ENCODE results near the gene ORM1. TPM values are rescaled to one million over a fixed set of nuclear protein-coding genes. Genes with fewer than 3 reads are reported as not detected.

Gene ORM1
- total RNA-seq, 2 experiments from 2014 or later = not detected

DNA sequence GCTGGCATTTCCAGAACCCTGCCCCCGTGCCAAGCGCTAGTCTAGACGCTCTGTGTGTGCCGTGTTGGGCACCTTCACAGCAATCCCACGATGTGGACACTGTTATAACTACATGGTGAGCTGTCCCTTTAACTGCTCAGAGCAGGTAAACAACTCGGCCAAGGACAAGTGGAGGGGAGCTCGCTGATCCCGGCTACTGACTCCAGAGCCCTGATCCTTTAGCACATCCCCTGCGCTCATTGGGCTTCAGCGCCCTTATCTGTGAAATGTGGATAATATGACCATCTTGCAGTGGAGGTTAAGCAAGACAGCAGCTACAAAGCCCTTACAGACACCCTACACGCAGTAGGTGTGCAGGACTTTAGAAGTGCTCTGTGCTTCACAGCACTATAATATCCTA is 23.2 kb downstream of the ORM1 start:
- no peaks in the 10 kb centered on the region for H4K20me1 ChIP-seq (ENCODE audit: insufficient read depth, low read length)
- no peaks in the 10 kb centered on the region for H3K9me3 ChIP-seq (ENCODE audit: low read length)
- H3K9me2 ChIP-seq (ENCODE audit: insufficient read depth, low read length) = no peaks in the 10 kb centered on the region
- no peak overlapping the region for H3K4me2 ChIP-seq (ENCODE audit: low read length)
- H3K36me3 ChIP-seq (ENCODE audit: insufficient read depth, low read length) = peaks cover 95% of the 10 kb centered on the region
- ChIA-PET CTCF (ENCODE audit: unreplicated experiment) (no interaction called here), POLR2A (no interaction called here)
- peaks cover 25% of the 10 kb centered on the region for H3K4me1 ChIP-seq (ENCODE audit: insufficient read depth, low read length, poor library complexity, severe bottlenecking)
- TF ChIP-seq, protein P1, sequence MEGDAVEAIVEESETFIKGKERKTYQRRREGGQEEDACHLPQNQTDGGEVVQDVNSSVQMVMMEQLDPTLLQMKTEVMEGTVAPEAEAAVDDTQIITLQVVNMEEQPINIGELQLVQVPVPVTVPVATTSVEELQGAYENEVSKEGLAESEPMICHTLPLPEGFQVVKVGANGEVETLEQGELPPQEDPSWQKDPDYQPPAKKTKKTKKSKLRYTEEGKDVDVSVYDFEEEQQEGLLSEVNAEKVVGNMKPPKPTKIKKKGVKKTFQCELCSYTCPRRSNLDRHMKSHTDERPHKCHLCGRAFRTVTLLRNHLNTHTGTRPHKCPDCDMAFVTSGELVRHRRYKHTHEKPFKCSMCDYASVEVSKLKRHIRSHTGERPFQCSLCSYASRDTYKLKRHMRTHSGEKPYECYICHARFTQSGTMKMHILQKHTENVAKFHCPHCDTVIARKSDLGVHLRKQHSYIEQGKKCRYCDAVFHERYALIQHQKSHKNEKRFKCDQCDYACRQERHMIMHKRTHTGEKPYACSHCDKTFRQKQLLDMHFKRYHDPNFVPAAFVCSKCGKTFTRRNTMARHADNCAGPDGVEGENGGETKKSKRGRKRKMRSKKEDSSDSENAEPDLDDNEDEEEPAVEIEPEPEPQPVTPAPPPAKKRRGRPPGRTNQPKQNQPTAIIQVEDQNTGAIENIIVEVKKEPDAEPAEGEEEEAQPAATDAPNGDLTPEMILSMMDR (conservative IDR thresholded peaks at IDR 0.05; ENCODE audit: low read length) = no peak
- TF ChIP-seq EZH2phosphoT487 (IDR thresholded peaks at IDR 0.05; ENCODE audit: borderline replicate concordance, low read depth, low read length) = no peak
- no TSS peak for BruUV-seq (replicated peaks)
- H3K27ac ChIP-seq (ENCODE audit: low read depth, low read length, poor library complexity, severe bottlenecking) = no peak overlapping the region
- H3K79me2 ChIP-seq (ENCODE audit: insufficient read depth, low read depth, low read length) = no peaks in the 10 kb centered on the region
- H3K4me3 ChIP-seq (ENCODE audit: low read depth, low read length, poor library complexity, severe bottlenecking) = no peak overlapping the region
- intact Hi-C loops (cut with micrococcal nuclease; ENCODE audit: unreplicated experiment) = no loop called here
- no peak for DNase-seq (ENCODE audit: low spot score)
- H2AFZ ChIP-seq (ENCODE audit: low read length) = no peak overlapping the region

DNA sequence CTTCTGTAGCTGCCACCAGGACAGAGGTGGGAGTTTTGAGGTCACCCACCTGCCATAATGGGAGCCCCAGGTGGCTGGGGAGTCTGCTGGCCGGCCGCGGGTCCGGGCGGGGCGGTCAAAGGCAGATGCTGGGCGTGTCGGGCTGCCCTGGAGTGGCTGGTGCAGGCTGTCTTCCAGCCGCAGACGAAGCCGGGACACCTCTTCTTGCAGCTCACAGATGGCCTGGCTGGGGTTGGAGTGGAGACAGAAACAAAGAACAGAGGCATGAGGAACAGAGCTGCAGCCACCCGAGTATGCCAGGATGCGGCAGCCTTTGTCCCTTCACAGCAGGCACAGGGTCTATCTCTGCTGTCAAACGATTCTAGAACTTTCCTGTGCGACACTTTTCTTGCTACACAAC is 24.8 kb downstream of the ORM1 start:
- no TSS peak for BruUV-seq (replicated peaks)
- intact Hi-C loops (cut with micrococcal nuclease; ENCODE audit: unreplicated experiment) = no loop called here
- Histone ChIP-seq H3K9me2 (ENCODE audit: insufficient read depth, low read length) (no peaks in the 10 kb centered on the region), H3K4me2 (ENCODE audit: low read length) (no peak overlapping the region), H3K9me3 (ENCODE audit: low read length) (no peaks in the 10 kb centered on the region), H4K20me1 (ENCODE audit: insufficient read depth, low read length) (no peaks in the 10 kb centered on the region), H3K4me1 (ENCODE audit: insufficient read depth, low read length, poor library complexity, severe bottlenecking) (peaks cover 25% of the 10 kb centered on the region), H3K4me3 (ENCODE audit: low read depth, low read length, poor library complexity, severe bottlenecking) (no peak overlapping the region), H3K36me3 (ENCODE audit: insufficient read depth, low read length) (peaks cover 96% of the 10 kb centered on the region), H2AFZ (ENCODE audit: low read length) (no peak overlapping the region), H3K79me2 (ENCODE audit: insufficient read depth, low read depth, low read length) (no peaks in the 10 kb centered on the region), H3K27ac (ENCODE audit: low read depth, low read length, poor library complexity, severe bottlenecking) (no peak overlapping the region)
- TF ChIP-seq, protein P1 (conservative IDR thresholded peaks at IDR 0.05; ENCODE audit: low read length) = no peak
- no peak for TF ChIP-seq EZH2phosphoT487 (IDR thresholded peaks at IDR 0.05; ENCODE audit: borderline replicate concordance, low read depth, low read length)
- no peak for DNase-seq (ENCODE audit: low spot score)
- CTCF ChIA-PET (ENCODE audit: unreplicated experiment) = interaction anchor here (0.6 kb wide), 1 partner anchor 306 kb away, joined by 3 read pairs; no protein-coding TSS in a partner anchor
- POLR2A ChIA-PET = no interaction called here

DNA sequence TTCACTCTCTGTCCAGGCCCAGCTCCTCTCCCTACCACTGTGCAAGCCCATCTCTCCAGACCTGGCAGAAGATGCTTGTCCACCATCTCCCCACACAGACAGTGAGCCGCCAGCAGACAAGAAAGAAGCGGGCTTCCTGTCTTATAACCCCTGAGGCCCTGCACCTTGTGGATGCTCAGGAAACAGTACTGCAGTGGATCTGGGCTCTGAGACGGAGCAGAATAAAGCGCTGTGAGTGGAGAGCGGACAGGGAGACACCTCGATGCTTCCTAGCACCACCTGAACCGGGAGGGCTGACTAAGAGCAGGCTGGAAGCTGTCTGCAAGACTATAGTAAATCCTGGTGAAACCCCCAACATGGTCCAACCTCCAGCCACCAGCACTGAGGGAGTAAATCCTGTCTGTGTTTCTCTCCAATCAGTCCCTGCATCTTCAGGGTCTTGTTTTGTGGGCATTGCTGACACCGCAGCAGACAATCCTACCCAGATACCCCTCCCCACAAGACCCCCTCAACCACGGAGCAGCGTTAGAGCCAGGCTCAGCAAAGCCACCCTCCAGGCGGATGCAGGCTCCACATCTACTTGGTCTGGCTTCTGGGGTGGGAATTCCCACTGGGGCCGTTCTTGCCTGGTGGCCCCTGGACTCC is 25.5 kb downstream of the ORM1 start:
- H3K9me3 ChIP-seq (ENCODE audit: low read length) = no peaks in the 10 kb centered on the region
- H3K27ac ChIP-seq (ENCODE audit: low read depth, low read length, poor library complexity, severe bottlenecking) = peak overlapping the region; percentile 60
- no peak overlapping the region; the same call in 1 of the 2 replicates for H3K4me2 ChIP-seq (ENCODE audit: low read length)
- intact Hi-C loops (cut with micrococcal nuclease; ENCODE audit: unreplicated experiment) = no loop called here
- TF ChIP-seq, protein P1 (conservative IDR thresholded peaks at IDR 0.05; ENCODE audit: low read length) = no peak
- TF ChIP-seq EZH2phosphoT487 (IDR thresholded peaks at IDR 0.05; ENCODE audit: borderline replicate concordance, low read depth, low read length) = no peak
- CTCF ChIA-PET (ENCODE audit: unreplicated experiment) = interaction anchor here (0.6 kb wide), 1 partner anchor 305 kb away, joined by 3 read pairs; no protein-coding TSS in a partner anchor
- no peaks in the 10 kb centered on the region for H3K9me2 ChIP-seq (ENCODE audit: insufficient read depth, low read length)
- peaks cover 96% of the 10 kb centered on the region for H3K36me3 ChIP-seq (ENCODE audit: insufficient read depth, low read length)
- no peak overlapping the region for H2AFZ ChIP-seq (ENCODE audit: low read length)
- POLR2A ChIA-PET = interaction anchor here (1.2 kb wide), 1 partner anchor 37 kb away, joined by 4 read pairs; no protein-coding TSS in a partner anchor
- H4K20me1 ChIP-seq (ENCODE audit: insufficient read depth, low read length) = no peaks in the 10 kb centered on the region
- BruUV-seq (replicated peaks) = no TSS peak
- H3K4me1 ChIP-seq (ENCODE audit: insufficient read depth, low read length, poor library complexity, severe bottlenecking) = peaks cover 25% of the 10 kb centered on the region
- no peak for DNase-seq (ENCODE audit: low spot score)
- H3K4me3 ChIP-seq (ENCODE audit: low read depth, low read length, poor library complexity, severe bottlenecking) = no peak overlapping the region
- no peaks in the 10 kb centered on the region for H3K79me2 ChIP-seq (ENCODE audit: insufficient read depth, low read depth, low read length)
